Measurements from ENCODE around the gene ADRB2.
"Not testable (repeated sequence)": the region's sequence is repeated elsewhere in the genome, so short reads cannot be mapped to it uniquely, and the experiment has no call there.

The ADRB2 gene

DNA sequence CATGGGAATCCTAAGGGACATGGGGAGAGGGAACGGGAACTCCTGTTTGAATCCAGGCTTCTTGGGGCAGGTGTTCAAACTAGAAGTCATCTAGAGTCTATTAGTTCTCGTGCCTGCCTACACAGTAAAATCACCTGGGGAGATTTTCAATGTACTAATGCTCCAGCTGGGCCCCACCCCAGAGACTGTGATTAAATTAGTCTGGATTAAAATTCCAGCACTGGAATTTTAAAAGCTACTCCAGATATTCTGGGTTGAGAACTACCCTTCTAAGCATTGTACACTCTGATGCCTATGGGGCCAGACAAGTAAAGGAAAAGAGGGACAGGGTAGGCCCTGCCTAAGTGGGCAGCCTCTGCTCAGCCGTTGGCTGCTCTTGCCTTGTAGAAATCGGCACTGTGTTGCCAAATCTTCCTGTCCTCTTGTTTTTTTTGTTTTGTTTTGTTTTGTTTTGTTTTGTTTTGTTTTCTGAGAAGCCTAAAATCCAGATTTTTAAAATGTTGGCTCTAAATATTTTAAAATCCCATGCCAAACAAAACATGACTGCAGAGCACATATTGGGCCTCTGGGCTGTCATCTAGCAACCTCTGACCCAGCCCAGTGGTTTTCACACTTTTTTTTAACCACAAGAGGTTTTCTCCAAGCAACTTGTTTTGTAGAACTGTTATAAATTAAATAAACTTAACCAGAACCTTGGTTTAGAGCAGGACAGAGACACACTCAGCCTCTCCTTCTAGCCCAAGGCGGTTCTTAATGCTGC, 29.0 kb downstream of the ADRB2 start:
- no peak for DNase-seq (ENCODE audit: low read depth)

DNA sequence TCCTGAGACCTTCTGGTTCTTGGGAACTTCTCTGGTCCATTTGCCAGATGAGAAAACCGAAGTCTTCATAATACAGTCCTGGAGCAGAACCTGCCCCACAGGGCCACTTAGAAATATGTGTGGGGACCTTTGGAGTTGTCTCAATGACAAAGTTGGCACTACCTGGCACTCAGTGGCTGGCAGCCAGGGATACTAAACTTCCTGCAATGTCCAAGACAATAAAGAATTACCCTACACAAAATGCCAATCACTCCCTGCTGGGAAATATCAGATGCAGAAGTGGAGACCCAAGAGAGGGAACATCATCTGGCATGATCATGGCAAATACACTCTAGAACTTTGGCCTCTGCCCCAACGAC, 29.6 kb downstream of the ADRB2 start:
- no peak for DNase-seq (ENCODE audit: low read depth)

DNA sequence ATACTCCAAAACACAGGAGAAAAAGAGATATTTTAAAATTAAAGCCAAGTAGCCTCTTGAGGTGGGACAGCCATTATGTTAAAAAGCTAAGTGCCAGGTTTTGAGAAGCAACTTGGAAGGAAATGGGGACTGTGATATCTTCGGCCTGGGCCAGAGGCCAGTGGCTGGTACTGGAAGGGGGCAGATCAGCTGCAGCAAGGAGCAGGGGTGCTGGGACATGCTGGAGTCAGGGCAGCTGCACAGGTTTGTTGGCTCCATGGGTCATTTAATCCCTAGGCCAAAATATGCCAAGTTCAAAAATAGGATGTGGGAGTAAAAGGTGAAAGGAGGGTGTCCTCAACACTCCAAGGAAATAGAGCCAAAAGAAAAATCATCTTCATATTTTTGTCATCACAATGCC, 30.0 kb downstream of the ADRB2 start:
- no peak for DNase-seq (ENCODE audit: low read depth)

DNA sequence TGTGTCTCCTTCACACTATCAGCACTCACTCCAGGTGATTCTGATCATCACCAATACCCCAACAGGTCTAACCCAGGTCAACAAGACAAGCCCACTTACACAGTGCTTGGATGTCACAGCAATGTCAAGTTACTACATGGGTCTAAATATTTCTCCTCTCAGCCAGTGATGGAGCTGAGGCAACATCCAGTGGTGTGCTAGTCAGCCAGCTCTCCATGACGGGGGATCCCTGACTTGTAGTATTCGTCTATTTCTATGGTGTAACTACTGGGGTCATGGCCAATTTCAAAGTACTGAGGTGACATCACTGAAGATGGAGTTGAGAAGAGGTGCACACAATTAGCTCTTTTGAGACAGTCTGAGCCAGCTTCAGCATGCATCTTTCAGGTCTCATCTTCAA, 31.1 kb downstream of the ADRB2 start:
- no peak for DNase-seq (ENCODE audit: low read depth)

DNA sequence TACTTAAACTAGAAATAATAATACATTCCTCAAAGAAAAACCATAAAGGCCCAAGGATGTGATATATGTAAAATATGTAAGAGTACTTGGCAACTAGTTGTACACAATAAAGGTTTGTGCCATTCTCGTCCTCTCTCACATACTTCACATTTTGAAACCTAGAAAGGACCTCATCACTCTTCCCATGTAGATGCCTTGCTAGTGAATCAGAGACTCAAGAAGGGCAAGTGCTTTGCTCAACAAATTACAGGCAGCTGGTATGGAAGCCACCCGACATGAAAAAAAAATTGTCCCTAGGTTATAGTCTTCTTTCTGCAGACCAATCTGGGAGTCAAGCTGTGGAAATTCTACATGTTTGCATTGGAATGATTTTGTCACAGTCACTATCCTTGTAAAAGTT, 31.7 kb downstream of the ADRB2 start:
- DNase-seq (ENCODE audit: low read depth), result no peak

DNA sequence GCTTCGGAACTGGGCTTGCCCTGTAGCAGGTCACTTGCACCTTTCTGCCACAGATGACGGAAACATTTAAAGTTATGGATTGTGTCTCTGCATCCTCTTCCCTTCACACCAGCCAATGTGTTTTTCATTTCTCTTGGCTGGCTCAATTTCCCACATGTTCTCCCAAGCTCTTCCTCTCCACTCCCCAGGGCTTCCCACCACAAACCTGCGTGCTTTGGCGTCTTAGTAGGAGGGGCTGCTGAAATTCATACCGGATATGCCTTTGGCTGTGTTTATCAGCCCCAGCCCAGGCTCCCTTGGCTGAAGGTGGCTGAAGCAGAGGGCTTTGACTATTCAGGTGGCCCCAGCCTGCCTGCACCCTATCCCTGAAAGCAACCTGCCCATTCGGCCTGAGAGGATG, 32.1 kb downstream of the ADRB2 start:
- no peak for DNase-seq (ENCODE audit: low read depth)

DNA sequence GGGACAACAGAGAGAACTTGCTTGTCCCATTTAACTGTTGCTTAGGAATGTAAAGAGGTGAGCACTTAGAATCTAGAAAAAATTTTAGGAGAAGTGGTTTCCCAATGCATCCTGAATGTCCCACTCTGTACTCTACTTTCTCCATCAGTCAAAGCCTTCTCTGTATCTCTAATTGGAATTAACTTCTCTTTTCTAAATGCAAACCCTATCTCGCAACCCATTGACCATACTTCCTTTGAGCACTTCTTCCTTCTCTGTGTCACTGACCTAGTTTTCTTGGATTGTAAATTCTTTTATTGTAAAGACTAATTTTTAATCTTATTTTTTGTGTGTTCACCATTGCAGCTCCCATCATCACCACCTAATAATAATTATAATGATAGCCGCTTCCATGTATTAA, 33.3 kb downstream of the ADRB2 start:
- DNase-seq (ENCODE audit: low read depth), result no peak

DNA sequence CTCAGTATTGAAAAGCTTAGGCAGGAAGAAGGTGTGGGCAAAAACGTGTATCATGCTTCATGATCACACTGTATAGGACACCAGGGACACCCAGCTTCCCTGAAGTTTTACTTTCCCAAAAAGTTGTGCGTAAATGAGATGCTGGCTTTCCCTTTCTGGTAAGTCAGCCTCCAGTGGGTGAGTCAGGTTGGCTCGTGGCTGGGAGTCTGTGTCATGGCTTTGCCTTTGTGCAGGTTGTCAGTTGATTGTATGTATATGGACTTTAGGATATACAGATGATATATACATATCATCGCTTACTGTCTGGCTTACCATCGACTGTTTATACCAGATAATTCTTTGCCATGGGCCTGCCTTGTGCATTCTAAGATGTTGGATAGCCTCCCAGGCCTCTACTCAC, 34.2 kb downstream of the ADRB2 start:
- DNase-seq (ENCODE audit: low read depth), result no peak

DNA sequence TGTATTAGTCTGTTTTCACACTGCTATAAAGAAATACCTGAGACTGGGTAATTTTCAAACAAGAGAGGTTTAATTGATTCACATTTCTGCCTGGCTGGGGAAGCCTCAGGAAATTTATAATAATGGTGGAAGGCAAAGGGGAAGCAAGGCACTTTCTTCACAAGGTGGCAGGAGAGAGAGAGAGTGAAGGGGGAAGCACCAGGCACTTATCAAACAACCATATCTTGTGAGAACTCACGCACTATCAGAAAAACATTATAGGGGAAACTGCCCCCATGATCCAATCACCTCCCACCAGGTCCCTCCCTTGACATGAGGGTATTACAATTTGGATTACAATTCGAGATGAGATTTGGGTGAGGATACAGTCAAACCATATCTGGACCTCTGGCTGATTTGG, 34.7 kb downstream of the ADRB2 start:
- no peak for DNase-seq (ENCODE audit: low read depth)

DNA sequence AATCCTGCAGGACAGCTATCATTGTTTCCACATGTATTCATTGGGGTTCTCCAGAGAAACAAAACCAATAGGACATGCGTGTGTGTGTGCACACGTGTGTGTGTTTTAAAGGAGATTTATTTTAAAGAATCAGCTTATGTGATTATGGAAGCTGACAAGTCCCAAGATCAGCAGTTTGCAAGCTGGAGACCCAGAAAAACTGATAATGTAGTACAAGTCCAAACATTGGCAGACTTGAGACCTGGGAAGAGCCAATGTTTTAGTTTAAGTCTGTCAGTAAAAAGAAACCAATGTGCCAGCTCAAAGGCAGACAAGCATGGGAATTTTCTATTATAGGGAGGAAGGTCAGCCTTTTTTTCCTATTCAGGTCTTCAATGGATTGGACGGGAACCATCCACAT, 35.3 kb downstream of the ADRB2 start:
- no peak for DNase-seq (ENCODE audit: low read depth)

DNA sequence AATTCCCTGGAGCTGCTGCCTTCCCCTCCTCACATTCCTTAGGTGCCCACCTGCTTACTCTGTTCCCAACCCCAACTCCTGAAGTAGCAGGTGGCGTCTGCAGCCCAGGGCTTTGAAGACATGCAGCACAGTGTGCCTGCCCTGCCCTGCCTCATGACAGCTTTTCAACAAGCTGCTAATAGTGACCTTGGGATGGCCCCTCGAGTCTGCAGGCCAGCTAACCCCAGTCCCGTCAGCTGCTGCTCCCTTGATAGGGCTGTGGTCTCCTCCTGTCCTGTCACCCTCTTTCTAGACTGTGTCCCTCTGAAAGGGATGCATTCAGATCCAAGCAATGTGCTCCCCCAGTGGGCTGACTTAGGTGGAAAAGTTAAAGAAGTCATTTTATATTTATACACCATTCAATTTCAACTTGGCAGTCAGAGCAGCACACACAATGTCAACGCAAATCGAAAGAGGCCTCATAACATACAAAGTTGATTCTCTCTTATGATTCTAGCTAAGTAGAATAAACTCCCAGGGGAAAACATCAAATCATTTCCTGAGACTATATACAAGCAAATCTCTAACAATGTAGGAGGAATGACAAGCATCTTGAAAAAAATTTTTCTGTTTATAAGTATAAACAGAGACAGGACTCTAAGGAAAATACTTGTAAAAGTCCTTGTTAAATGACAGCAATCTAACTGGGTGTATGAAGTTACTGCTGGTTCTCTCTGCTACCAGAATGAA, 37.9 kb downstream of the ADRB2 start:
- no peak for DNase-seq (ENCODE audit: low read depth)

DNA sequence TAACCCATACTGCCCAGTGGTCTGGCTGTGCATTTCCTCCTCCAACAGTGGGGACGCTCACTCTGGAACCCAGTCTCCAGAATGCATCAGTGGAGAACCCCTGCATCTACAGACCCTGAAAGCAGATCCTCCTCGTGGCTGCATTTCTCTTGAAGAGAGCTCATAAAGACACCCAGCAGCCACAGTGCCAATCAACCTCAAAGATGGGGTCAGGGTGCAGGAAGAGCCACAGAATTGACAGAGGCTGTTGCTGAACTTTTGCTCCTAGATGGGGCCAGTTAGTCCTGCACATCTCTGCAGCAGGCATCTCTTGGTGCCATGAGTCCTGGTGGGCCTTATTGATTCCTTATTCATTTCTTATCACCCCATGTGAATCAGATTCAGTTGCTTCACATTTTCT, 39.6 kb downstream of the ADRB2 start:
- no peak for DNase-seq (ENCODE audit: low read depth)

DNA sequence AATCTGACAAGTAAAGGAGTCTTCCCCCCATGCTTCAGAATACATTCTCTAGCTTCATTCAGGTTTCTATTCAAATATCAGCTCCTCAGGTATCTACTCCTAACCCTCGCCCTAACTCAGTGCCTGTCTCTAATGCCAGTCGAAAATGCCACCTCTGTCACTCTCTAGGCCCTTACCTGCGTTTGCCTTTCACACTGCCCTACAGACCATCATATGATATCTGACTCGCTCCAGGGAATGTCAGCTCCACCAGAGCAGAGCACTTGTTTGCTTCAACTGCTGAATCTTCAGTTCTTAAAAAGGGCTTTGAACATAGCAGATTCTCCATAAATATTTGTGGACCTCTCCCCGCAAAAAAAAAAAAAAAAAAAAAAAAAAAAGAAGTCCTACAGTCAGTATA, 46.7 kb downstream of the ADRB2 start:
- no peak for DNase-seq (ENCODE audit: low read depth)

DNA sequence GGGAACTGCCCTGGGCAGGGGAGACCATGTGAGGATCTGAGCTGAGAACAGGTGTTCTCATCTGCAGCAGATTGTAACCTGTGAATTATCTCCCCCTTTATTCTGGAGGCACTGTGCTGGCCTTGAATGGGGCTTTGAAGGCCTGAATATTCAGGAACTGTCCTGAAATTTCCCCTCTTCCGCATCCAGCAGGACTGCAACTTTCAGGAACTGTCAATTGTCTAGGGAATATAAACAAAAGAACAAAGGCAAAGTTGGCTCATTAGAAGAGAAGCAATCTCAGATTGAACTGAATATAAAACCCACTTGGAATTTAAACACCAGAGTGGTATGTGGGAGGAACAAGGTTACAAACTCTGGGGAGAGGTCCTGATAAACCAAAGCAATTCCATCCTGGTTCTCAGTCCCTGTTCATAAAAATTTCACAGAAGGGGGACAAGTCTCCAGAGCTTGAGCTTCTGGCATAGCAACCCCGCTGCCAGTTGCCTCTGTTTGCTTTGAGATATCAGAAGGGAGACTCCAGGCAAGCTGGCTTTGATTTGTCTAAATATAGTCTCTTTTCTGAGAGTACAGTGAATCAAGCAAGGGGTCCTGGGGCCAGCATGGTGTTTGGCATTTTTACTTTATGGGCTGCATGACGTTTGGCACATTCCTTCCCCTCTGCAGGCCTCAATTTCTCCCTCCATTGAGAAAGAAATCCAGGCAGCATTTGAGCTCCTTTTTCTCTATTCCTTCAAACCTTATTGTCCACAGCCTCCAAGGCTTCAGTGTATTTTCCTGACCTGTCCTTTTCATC, 47.5 kb downstream of the ADRB2 start:
- DNase-seq (ENCODE audit: low read depth), result no peak

DNA sequence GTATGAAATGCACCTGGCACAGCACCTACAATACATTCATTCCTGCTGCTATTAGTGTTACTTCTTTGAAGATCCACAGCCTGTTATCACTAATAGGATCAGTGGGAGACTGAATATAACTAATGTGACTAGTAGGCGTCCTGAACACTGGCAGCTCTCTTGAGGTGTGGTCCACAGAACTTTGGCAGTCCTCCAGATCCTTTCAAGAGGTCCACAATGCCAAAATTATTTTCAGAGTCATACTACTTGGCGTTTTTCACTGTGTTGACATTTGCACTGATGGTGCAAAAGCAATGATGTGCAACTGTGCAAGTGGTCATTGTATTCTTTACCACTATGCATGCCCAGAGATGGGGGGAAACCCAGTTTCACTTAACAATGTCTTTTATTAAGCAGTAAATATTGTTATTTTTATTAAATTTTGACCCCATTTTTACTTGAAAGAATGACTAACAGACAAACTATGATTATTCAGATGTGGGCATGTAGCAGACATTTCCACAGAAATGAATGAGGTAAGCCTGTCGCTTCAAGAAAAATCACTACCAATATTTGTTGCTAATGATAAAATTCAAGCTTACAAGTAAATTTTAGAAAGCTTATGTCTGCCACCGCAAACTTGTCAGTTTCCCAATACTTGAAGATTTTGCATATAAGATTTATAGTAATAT, 48.9 kb downstream of the ADRB2 start:
- DNase-seq (ENCODE audit: low read depth), result no peak

DNA sequence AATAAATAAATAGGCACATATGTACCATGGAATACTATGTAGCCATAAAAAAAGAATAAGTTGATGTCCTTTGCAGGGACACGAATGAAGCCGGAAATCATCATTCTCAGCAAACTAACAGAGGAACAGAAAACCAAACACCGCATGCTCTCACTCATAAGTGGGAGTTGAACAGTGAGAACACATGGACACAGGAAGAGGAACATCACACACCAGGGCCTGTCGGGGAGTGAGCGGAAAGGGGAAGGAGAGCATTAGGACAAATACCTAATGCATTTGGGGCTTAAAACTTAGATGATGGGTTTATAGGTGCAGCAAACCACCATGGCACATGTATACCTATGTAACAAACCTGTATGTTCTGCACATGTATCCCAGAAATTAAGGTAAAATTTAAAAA, 51.0 kb downstream of the ADRB2 start:
- not testable (repeated sequence) for DNase-seq (ENCODE audit: low read depth)
